ENCODE measurements around the gene NLRP13.

The NLRP13 gene

GRCh38 chr19:55898911-55899310 is 33.2 kb downstream of the NLRP13 start:
- no peak for FAIRE-seq

DNA sequence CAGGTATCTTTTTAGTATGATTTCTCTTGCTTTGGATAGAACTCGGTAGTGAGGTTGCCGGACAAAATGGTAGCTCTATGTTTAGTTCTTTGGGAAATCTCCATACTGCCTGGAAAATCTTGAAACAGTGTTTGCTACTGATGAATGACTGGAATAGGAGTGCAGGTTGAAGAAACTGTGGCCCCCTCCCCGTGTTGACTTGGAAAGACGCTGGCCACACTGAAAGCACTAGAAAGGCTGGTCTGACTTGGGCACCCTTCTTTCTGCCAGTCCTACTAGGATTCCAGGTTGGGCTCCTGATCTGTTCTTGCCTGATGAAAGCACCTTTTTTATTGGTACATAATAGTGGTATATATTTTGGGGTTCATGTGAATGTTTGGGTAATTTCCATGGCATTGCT is 49.5 kb downstream of the NLRP13 start:
- FAIRE-seq: no peak

- no peak for FAIRE-seq
Measured at GRCh38 chr19:55877211-55877610, 54.9 kb downstream of the NLRP13 start.

- FAIRE-seq: no peak
Measured at GRCh38 chr19:55870736-55871135, 61.4 kb downstream of the NLRP13 start.

DNA sequence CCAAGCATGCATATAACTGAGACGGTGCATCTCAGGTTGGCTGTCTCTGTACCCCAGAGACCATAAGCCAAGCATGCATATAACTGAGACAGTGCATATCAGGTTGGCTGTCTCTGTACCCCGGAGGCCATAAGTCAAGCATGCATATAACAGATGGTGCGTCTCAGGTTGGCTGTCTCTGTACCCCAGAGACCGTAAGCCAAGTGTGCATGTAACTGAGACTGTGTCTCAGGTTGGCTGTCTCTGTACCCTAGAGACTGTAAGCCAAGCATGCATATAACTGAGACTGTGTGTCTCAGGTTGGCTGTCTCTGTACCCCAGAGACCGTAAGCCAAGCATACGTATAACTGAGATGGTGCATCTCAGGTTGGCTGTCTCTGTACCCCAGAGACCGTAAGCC is 65.0 kb downstream of the NLRP13 start:
- FAIRE-seq: no peak

DNA sequence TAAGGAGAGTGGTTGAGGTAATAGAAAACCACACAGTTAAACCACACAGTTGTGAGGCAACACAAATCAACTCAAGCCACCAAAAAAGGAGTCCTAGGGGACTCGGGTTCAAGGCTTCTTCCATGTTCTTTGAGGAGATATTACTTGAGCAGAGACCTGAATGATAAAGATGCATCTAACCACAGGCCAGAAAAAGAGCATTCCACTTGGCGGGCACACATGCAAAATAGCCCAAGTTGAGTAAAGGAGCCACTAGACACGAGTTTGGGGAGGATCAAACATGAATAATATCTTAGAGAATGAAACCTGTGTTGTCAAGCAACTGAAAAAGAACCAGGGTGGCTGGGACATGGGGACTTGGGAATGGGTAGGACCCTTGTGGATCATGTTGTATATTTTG is 65.6 kb downstream of the NLRP13 start:
- no peak for FAIRE-seq

DNA sequence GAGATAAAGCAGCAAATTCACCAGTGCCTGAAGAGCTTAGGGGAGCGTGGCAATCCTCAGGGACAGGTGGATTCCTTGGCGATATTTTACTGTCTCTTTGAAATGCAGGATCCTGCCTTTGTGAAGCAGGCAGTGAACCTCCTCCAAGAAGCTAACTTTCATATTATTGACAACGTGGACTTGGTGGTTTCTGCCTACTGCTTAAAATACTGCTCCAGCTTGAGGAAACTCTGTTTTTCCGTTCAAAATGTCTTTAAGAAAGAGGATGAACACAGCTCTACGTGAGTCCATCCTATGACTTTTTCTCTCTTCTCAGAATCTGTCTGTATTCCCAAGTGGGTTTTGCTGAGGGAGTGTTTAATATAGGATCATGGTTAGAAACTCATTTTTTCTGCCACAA is 73.2 kb downstream of the NLRP13 start:
- FAIRE-seq: no peak

- FAIRE-seq: no peak
Measured at GRCh38 chr19:55858401-55858800, 73.7 kb downstream of the NLRP13 start.

DNA sequence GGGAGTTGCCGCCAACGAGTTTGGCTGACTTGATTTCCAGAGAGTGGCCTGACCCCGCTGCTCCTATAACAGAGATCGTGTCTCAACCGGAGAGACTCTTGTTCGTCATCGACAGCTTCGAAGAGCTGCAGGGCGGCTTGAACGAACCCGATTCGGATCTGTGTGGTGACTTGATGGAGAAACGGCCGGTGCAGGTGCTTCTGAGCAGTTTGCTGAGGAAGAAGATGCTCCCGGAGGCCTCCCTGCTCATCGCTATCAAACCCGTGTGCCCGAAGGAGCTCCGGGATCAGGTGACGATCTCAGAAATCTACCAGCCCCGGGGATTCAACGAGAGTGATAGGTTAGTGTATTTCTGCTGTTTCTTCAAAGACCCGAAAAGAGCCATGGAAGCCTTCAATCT is 74.2 kb downstream of the NLRP13 start:
- FAIRE-seq: no peak

DNA sequence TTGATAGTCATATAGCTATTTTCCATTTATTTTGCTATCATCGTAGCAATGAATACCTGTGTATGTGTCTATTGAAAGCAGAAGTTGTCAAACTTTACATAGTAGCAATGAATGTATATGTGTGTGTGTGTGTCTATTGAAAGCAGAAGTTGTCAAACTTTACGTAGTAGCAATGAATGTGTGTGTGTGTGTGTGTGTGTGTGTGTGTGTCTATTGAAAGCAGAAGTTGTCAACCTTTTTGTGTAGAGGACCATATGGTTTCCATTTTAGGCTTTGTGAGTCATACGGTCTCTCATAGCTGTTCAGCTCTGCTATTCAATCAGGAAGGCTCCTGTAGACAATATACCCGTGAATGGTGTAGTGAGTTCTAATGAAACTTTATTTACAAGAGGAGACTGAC is 75.0 kb downstream of the NLRP13 start:
- no peak for FAIRE-seq

GRCh38 chr19:55855160-55855559 is 77.0 kb downstream of the NLRP13 start:
- FAIRE-seq: no peak

Measured in A204.1 (cell line).